Loucy (cell line): ENCODE data around the gene CNP.

Experiments
- H2AFZ ChIP-seq: fragments of 200-600 bp; sonication (generic); 2 replicates; pipeline ENCODE4 v1.6.0; 2016; ENCODE audit warnings: antibody characterized with exemption, mild to moderate bottlenecking, low read length, moderate library complexity
- H3F3A ChIP-seq: fragments of 200-600 bp; 2 replicates; pipeline ENCODE4 v1.6.0; 2016; ENCODE audit warnings: antibody characterized with exemption, low read depth, mild to moderate bottlenecking
- H3K27me3 ChIP-seq: fragments of 200-600 bp; sonication (generic); 2 replicates; pipeline ENCODE4 v1.6.1; 2014; ENCODE audit warnings: low read length, mild to moderate bottlenecking; ENCODE audit not compliant: insufficient read depth, poor library complexity, severe bottlenecking
- H3K36me3 ChIP-seq: fragments of 200-600 bp; sonication (generic); 2 replicates; pipeline ENCODE4 v1.6.1; 2016; ENCODE audit warnings: low read length; ENCODE audit not compliant: insufficient read depth
- H3K4me1 ChIP-seq: fragments of 200-600 bp; sonication (generic); 2 replicates; pipeline ENCODE4 v1.5.1; 2014; ENCODE audit warnings: low read length, mild to moderate bottlenecking; ENCODE audit not compliant: insufficient read depth, poor library complexity, severe bottlenecking
- H3K4me2 ChIP-seq: fragments of 200-600 bp; sonication (generic); 2 replicates; pipeline ENCODE4 v1.6.0; 2014; ENCODE audit warnings: antibody characterized with exemption, low read length, low read depth, mild to moderate bottlenecking; ENCODE audit not compliant: poor library complexity, severe bottlenecking
- H3K4me3 ChIP-seq: fragments of 200-600 bp; sonication (generic); 2 replicates; pipeline ENCODE4 v1.5.1; 2014; ENCODE audit warnings: low read length, mild to moderate bottlenecking, mixed read lengths; ENCODE audit not compliant: poor library complexity, severe bottlenecking
- H3K79me2 ChIP-seq: fragments of 200-600 bp; sonication (generic); 2 replicates; pipeline ENCODE4 v1.6.1; 2014; ENCODE audit warnings: low read length; ENCODE audit not compliant: insufficient read depth
- H3K9ac ChIP-seq: fragments of 200-600 bp; sonication (generic); 2 replicates; pipeline ENCODE4 v1.6.0; 2014; ENCODE audit warnings: mild to moderate bottlenecking, low read depth, low read length, moderate library complexity; ENCODE audit not compliant: poor library complexity, severe bottlenecking
- H3K9me2 ChIP-seq: fragments of 200-600 bp; sonication (generic); replicated peaks from 2 replicates; pipeline ENCODE4 v1.6.1; 2016; ENCODE audit warnings: low read depth, low read length, mixed read lengths
- H3K9me3 ChIP-seq: fragments of 200-600 bp; sonication (generic); 2 replicates; pipeline ENCODE4 v1.6.1; 2014; ENCODE audit warnings: mild to moderate bottlenecking, antibody characterized with exemption, low read length, low read depth; ENCODE audit not compliant: insufficient read depth
- H4K20me1 ChIP-seq: fragments of 200-600 bp; sonication (generic); 2 replicates; pipeline ENCODE4 v1.6.0; 2014; ENCODE audit warnings: antibody characterized with exemption, low read length, mild to moderate bottlenecking; ENCODE audit not compliant: insufficient read depth, poor library complexity, severe bottlenecking
- CTCF ChIP-seq: fragments of 200-600 bp; sonication (generic); conservative IDR thresholded peaks from 2 replicates; pipeline ENCODE4 v1.5.1; 2014; ENCODE audit warnings: mild to moderate bottlenecking, antibody characterized with exemption, low read length
- EZH2phosphoT487 ChIP-seq: fragments of 200-600 bp; IDR thresholded peaks from 2 replicates; pipeline ENCODE4 v1.6.1; 2018; ENCODE audit warnings: antibody characterized with exemption, mild to moderate bottlenecking, moderate library complexity, borderline replicate concordance

CNP gene

GRCh38 chr17:42000413-42001133 is 34.0 kb downstream of the CNP start:
- TF ChIP-seq CTCF = no peak
- no peak for TF ChIP-seq EZH2phosphoT487
- H3K9ac ChIP-seq = no peak overlapping the region
- no peaks in the 10 kb centered on the region for H3F3A ChIP-seq
- H3K36me3 ChIP-seq = peaks cover 76% of the 10 kb centered on the region
- no peaks in the 10 kb centered on the region for H3K27me3 ChIP-seq
- no peaks in the 10 kb centered on the region for H3K4me1 ChIP-seq
- H2AFZ ChIP-seq = no peak overlapping the region
- H3K4me2 ChIP-seq = no peak overlapping the region
- H3K9me2 ChIP-seq = no peaks in the 10 kb centered on the region
- peaks cover 48% of the 10 kb centered on the region for H3K79me2 ChIP-seq
- no peak overlapping the region for H3K4me3 ChIP-seq
- H3K9me3 ChIP-seq = no peaks in the 10 kb centered on the region
- H4K20me1 ChIP-seq = peaks cover 21% of the 10 kb centered on the region

DNA sequence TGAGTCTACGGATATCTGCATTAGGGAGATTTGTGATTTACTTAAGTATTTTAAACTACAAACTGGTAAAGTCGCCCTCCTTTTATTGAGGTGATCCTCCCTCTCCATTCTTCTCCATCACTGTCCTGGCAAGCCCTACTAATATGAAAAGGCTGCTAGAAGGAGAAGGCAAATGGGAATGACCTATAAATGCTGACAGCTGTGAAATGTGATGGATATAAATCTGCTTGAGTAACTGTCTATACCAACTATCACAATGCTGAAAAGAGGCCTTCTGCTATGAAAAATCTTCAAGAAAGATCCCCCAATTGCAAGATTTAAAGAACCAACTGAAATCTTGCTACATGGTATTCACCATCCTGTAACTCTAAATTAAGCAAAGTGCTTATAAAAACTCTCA is 35.1 kb downstream of the CNP start:
- H3K4me3 ChIP-seq = no peak overlapping the region
- H3K9me2 ChIP-seq = no peaks in the 10 kb centered on the region
- H2AFZ ChIP-seq = no peak overlapping the region
- TF ChIP-seq EZH2phosphoT487 (no peak), CTCF (no peak)
- no peaks in the 10 kb centered on the region for H3K27me3 ChIP-seq
- peaks cover 21% of the 10 kb centered on the region for H4K20me1 ChIP-seq
- H3K79me2 ChIP-seq = peaks cover 58% of the 10 kb centered on the region
- no peak overlapping the region for H3K4me2 ChIP-seq
- peaks cover 64% of the 10 kb centered on the region for H3K36me3 ChIP-seq
- H3F3A ChIP-seq = no peaks in the 10 kb centered on the region
- no peaks in the 10 kb centered on the region for H3K9me3 ChIP-seq
- H3K4me1 ChIP-seq = no peaks in the 10 kb centered on the region
- H3K9ac ChIP-seq = no peak overlapping the region

DNA sequence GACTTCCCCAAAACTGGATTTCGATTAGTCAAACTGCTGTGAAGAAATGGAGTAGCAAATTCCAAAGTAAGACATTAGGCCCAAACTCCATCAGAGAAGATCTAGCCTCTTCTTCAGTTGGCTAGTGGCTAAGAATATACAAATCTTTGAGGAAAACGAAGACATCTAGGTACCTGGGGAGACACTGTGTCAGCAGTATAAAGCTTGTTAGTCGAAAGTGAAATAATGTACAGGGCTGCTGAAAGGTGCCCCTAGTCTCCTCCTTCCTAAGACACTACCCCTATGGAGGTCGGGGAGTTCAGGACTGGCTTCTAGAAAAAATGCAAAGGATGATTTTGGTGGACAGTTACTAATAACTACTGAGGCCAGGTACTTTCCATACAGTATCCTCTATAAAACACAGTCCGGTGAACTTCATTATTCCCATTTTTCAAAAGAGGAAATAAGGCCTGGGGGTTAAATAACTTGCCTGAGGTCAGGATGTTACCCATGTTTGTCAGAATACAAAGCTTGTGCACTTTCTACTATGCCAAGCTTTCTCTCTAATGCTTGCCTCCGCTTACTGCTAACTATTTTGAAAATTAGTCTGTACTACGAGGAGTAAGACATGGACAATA is 35.7 kb downstream of the CNP start:
- Histone ChIP-seq H2AFZ (no peak overlapping the region), H3K4me2 (no peak overlapping the region), H3K9ac (no peak overlapping the region), H3K4me3 (no peak overlapping the region), H3K27me3 (no peaks in the 10 kb centered on the region), H3K4me1 (no peaks in the 10 kb centered on the region), H3K79me2 (peaks cover 64% of the 10 kb centered on the region), H3K36me3 (peaks cover 59% of the 10 kb centered on the region), H3F3A (no peaks in the 10 kb centered on the region), H4K20me1 (peaks cover 21% of the 10 kb centered on the region), H3K9me3 (no peaks in the 10 kb centered on the region), H3K9me2 (no peaks in the 10 kb centered on the region)
- no peak for TF ChIP-seq EZH2phosphoT487
- TF ChIP-seq CTCF = no peak
